Keratinocyte (primary cell): ENCODE results near the gene ATP8A2. TPM values are rescaled to one million over a fixed set of nuclear protein-coding genes. Genes with fewer than 3 reads are reported as not detected.
A peak's percentile ranks its signal among the peaks of the same experiment; 100 is the strongest.

Experiments
- DNase-seq: peaks from one replicate; pipeline ENCODE4 v3.0.0-alpha.2; 2011; ENCODE audit warnings: low read depth, missing footprints, low spot score
- FAIRE-seq: peaks from 2 replicates; lab custom pipeline; 2011; peaks lifted over from hg19 to GRCh38; lab: Jason Lieb, UNC
- H2AFZ ChIP-seq: 2 replicates; pipeline ENCODE4 v1.6.0; 2012; ENCODE audit warnings: low read length, control low read depth, inconsistent platforms; ENCODE audit not compliant: control insufficient read depth
- H3K27ac ChIP-seq: 2 replicates; pipeline ENCODE4 v1.5.1; 2011; ENCODE audit warnings: low read length; ENCODE audit not compliant: control insufficient read depth, insufficient read depth
- H3K27me3 ChIP-seq: 3 replicates; pipeline ENCODE4 v1.6.0; 2011; ENCODE audit warnings: low read length; ENCODE audit not compliant: control insufficient read depth, insufficient read depth; ENCODE audit errors: extremely low read depth
- H3K36me3 ChIP-seq, 2 experiments: 2 replicates in 1 of 2; 3 replicates in 1 of 2; pipeline ENCODE4 v1.5.1; 2011; ENCODE audit warnings: low read length in 2 of 2, mild to moderate bottlenecking in 1 of 2; ENCODE audit not compliant: control insufficient read depth in 2 of 2, insufficient read depth in 2 of 2; ENCODE audit errors: extremely low read depth in 1 of 2
- H3K4me1 ChIP-seq: 3 replicates; pipeline ENCODE4 v1.5.1; 2011; ENCODE audit warnings: low read length; ENCODE audit not compliant: control insufficient read depth, insufficient read depth; ENCODE audit errors: extremely low read depth
- H3K4me2 ChIP-seq: 3 replicates; pipeline ENCODE4 v1.6.0; 2011; ENCODE audit warnings: low read depth, low read length; ENCODE audit not compliant: control insufficient read depth, insufficient read depth; ENCODE audit errors: extremely low read depth
- H3K4me3 ChIP-seq, 3 experiments: fragments of 200-600 bp in 1 of 3; sonication (generic) in 1 of 3; 2 replicates in 2 of 3; 3 replicates in 1 of 3; pipeline ENCODE4 v1.5.1; 2011 to 2016; ENCODE audit warnings: low read length in 3 of 3, mild to moderate bottlenecking in 3 of 3, control low read depth in 2 of 3, inconsistent platforms in 1 of 3, low read depth in 1 of 3, mixed read lengths in 1 of 3, mixed run types in 1 of 3, moderate library complexity in 1 of 3; ENCODE audit not compliant: control insufficient read depth in 2 of 3, insufficient read depth in 2 of 3; ENCODE audit errors: extremely low read depth in 1 of 3
- H3K79me2 ChIP-seq: 2 replicates; pipeline ENCODE4 v1.6.0; 2012; ENCODE audit warnings: low read length; ENCODE audit not compliant: control insufficient read depth, insufficient read depth
- H3K9ac ChIP-seq: 3 replicates; pipeline ENCODE4 v1.6.0; 2011; ENCODE audit warnings: low read length; ENCODE audit not compliant: control insufficient read depth, insufficient read depth; ENCODE audit errors: extremely low read depth
- H3K9me1 ChIP-seq: 3 replicates; pipeline ENCODE4 v1.6.0; 2011; ENCODE audit warnings: low read length; ENCODE audit not compliant: control insufficient read depth, insufficient read depth; ENCODE audit errors: extremely low read depth
- H3K9me3 ChIP-seq: 2 replicates; pipeline ENCODE4 v1.5.1; 2012; ENCODE audit warnings: low read depth, low read length; ENCODE audit not compliant: control insufficient read depth
- H4K20me1 ChIP-seq: 3 replicates; pipeline ENCODE4 v1.6.0; 2011; ENCODE audit warnings: low read length; ENCODE audit not compliant: control insufficient read depth, insufficient read depth; ENCODE audit errors: extremely low read depth
- EZH2 ChIP-seq: IDR thresholded peaks from one replicate; pipeline ENCODE4 v1.6.1; 2012; ENCODE audit warnings: inconsistent platforms, mild to moderate bottlenecking, low read length, moderate library complexity
- dilution Hi-C: fragments of 300-500 bp; cut with MboI; formaldehyde crosslinking; loops from one replicate; pipeline ENCODE4 v1.7.0; 2020; ENCODE audit warnings: low sequenced_read_pairs; ENCODE audit not compliant: extremely low pct_ligation_motif_present
- polyA plus RNA-seq, 5 experiments: library from polyadenylated mRNA; depleted of rRNA in 3 of 5; stranded (reverse) in 3 of 5; stranded (forward) in 1 of 5; unstranded in 1 of 5; fragments of >200 nt; gene quantifications; 1 replicate in 1 of 5; 2 replicates in 3 of 5; 3 replicates in 1 of 5; pipeline versions ENCODE4 v1.2.1 to v1.2.3, GENCODE V29; 2011 to 2012; ENCODE audit warnings: missing spikeins in 2 of 5, low read depth in 1 of 5, low replicate concordance in 1 of 5
- TF ChIP-seq, protein P1 (sequence below), 3 experiments: IDR thresholded peaks in 1 of 3; conservative IDR thresholded peaks in 1 of 3; optimal IDR thresholded peaks in 1 of 3; 2 replicates in 2 of 3; 3 replicates in 1 of 3; pipeline versions ENCODE3 to v1.5.1; 2011; ENCODE audit warnings: low read length in 3 of 3, mild to moderate bottlenecking in 3 of 3, moderate library complexity in 2 of 3, control low read depth in 1 of 3, inconsistent platforms in 1 of 3; ENCODE audit not compliant: insufficient read depth in 2 of 3; ENCODE audit errors: extremely low read depth in 1 of 3

Gene ATP8A2
- polyA plus RNA-seq, 1 donor (not counting 4 experiments of a cell fraction or from before 2014, with no cell fraction given), result 0.16 TPM

- TF ChIP-seq EZH2, result no peak
- TF ChIP-seq, protein P1, sequence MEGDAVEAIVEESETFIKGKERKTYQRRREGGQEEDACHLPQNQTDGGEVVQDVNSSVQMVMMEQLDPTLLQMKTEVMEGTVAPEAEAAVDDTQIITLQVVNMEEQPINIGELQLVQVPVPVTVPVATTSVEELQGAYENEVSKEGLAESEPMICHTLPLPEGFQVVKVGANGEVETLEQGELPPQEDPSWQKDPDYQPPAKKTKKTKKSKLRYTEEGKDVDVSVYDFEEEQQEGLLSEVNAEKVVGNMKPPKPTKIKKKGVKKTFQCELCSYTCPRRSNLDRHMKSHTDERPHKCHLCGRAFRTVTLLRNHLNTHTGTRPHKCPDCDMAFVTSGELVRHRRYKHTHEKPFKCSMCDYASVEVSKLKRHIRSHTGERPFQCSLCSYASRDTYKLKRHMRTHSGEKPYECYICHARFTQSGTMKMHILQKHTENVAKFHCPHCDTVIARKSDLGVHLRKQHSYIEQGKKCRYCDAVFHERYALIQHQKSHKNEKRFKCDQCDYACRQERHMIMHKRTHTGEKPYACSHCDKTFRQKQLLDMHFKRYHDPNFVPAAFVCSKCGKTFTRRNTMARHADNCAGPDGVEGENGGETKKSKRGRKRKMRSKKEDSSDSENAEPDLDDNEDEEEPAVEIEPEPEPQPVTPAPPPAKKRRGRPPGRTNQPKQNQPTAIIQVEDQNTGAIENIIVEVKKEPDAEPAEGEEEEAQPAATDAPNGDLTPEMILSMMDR (optimal IDR thresholded peaks at IDR 0.05 in 1 of 3, IDR thresholded peaks at IDR 0.05 in 1 of 3, conservative IDR thresholded peaks at IDR 0.05 in 1 of 3; ENCODE audit: extremely low read depth in 1 of 3, insufficient read depth in 2 of 3, low read length in 3 of 3), result no peak
- Histone ChIP-seq H3K27ac (no peak overlapping the region), H3K9ac (no peak overlapping the region), H3K4me2 (no peak overlapping the region), H3K9me3 (no peaks in the 10 kb centered on the region), H2AFZ (no peak overlapping the region), H4K20me1 (no peaks in the 10 kb centered on the region), H3K4me1 (peaks cover 13% of the 10 kb centered on the region), H3K79me2 (no peaks in the 10 kb centered on the region), H3K27me3 (no peaks in the 10 kb centered on the region), H3K36me3 (no peaks in the 10 kb centered on the region), H3K4me3 (no peak overlapping the region), H3K9me1 (no peaks in the 10 kb centered on the region)
- no peak for DNase-seq
- FAIRE-seq, result no peak
- dilution Hi-C loops, result no loop called here
Measured at GRCh38 chr13:25887962-25888655, 516.3 kb downstream of the ATP8A2 start.

- H3K36me3 ChIP-seq, result no peaks in the 10 kb centered on the region
- H3K79me2 ChIP-seq, result no peaks in the 10 kb centered on the region
- DNase-seq (no peak), FAIRE-seq (peak; percentile 5)
- no peak overlapping the region for H3K4me2 ChIP-seq
- peaks cover 9% of the 10 kb centered on the region for H3K4me1 ChIP-seq
- H3K27ac ChIP-seq, result no peak overlapping the region
- TF ChIP-seq EZH2, result no peak
- TF ChIP-seq, protein P1 (optimal IDR thresholded peaks at IDR 0.05 in 1 of 3, IDR thresholded peaks at IDR 0.05 in 1 of 3, conservative IDR thresholded peaks at IDR 0.05 in 1 of 3; ENCODE audit: extremely low read depth in 1 of 3, insufficient read depth in 2 of 3, low read length in 3 of 3), result no peak
- dilution Hi-C loops, result no loop called here
- H2AFZ ChIP-seq, result no peak overlapping the region
- no peak overlapping the region for H3K9ac ChIP-seq
- no peaks in the 10 kb centered on the region for H3K27me3 ChIP-seq
- H3K9me3 ChIP-seq, result no peaks in the 10 kb centered on the region
- H3K4me3 ChIP-seq, result no peak overlapping the region
- no peaks in the 10 kb centered on the region for H4K20me1 ChIP-seq
- H3K9me1 ChIP-seq, result no peaks in the 10 kb centered on the region
Measured at GRCh38 chr13:25890671-25891212, 519.0 kb downstream of the ATP8A2 start.
